ENCODE data around the gene PUS10. TPM values are rescaled to one million over a fixed set of nuclear protein-coding genes. Genes with fewer than 3 reads are reported as not detected.
A peak's percentile ranks its signal among the peaks of the same experiment; 100 is the strongest.

The PUS10 gene, protein sequence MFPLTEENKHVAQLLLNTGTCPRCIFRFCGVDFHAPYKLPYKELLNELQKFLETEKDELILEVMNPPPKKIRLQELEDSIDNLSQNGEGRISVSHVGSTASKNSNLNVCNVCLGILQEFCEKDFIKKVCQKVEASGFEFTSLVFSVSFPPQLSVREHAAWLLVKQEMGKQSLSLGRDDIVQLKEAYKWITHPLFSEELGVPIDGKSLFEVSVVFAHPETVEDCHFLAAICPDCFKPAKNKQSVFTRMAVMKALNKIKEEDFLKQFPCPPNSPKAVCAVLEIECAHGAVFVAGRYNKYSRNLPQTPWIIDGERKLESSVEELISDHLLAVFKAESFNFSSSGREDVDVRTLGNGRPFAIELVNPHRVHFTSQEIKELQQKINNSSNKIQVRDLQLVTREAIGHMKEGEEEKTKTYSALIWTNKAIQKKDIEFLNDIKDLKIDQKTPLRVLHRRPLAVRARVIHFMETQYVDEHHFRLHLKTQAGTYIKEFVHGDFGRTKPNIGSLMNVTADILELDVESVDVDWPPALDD
- total RNA-seq (2012; rRNA removed) (5.7 and 7.5 TPM in 2 replicates), polyA plus RNA-seq (2012; rRNA removed) (3.4 and 4.4 TPM in 2 replicates), Bru-seq, nascent RNA (percentile 53 among the genes with signal in this experiment), BruChase-seq, experiment 1, labeled RNA remaining after a 6-hour chase (percentile 67 among the genes with signal in this experiment), BruChase-seq, experiment 2, labeled RNA remaining after a 2-hour chase (percentile 68 among the genes with signal in this experiment)
- 0.89 and 2.1 TPM in 2 replicates for polyA plus RNA-seq (2012; cell fraction: cytosol; rRNA removed)
- polyA plus RNA-seq (2012; cell fraction: nucleus; rRNA removed; ENCODE audit: low replicate concordance) = 0.92 and 5.5 TPM in 2 replicates
- long read RNA-seq, partial matches to known transcripts = 0 of 5 reads
- long read RNA-seq, other reads (novel, unspliced or antisense) = 4 of 5 reads

GRCh38 chr2:61017556-61018317 is at the start of gene PUS10, which contains the start of gene PEX13:
Gene PUS10, minus strand, starts transcription at chr2:61018255. Its CDS starts 6,365 bp downstream, at chr2:61011890.
Gene PEX13, plus strand, starts transcription at chr2:61017720. Its CDS starts 40 bp downstream, at chr2:61017760.
- Histone ChIP-seq H3K4me3 (ENCODE audit: insufficient read depth, low read depth, low read length) (peak within 1 kb of the TSS; percentile 66), H3K36me3 (ENCODE audit: control insufficient read depth, insufficient read depth, low read length) (peaks cover 4% of the 10 kb centered on the region; the same call in 1 of the 2 replicates), H3K56ac (ENCODE audit: extremely low read depth, insufficient read depth, low read length) (peak within 1 kb of the TSS; percentile 92), H3K23ac (ENCODE audit: low read depth, low read length) (peak within 1 kb of the TSS; percentile 89), H4K20me1 (ENCODE audit: insufficient read depth, low read length) (peaks cover 9% of the 10 kb centered on the region), H2AFZ (replicated peaks; ENCODE audit: low read length, poor library complexity) (peak within 1 kb of the TSS; percentile 95), H2AK5ac (ENCODE audit: low read depth, low read length) (peak within 1 kb of the TSS; percentile 37), H3K9me1 (ENCODE audit: insufficient read depth, low read length) (no peaks in the 10 kb centered on the region; the same call in 1 of the 2 replicates), H3K9me3 (ENCODE audit: control insufficient read depth, insufficient read depth, low read length) (no peaks in the 10 kb centered on the region), H2BK20ac (ENCODE audit: low read depth, low read length) (peak within 1 kb of the TSS; percentile 45; the same call in 1 of the 2 replicates), H3K9ac (ENCODE audit: low read depth, low read length) (peak within 1 kb of the TSS; percentile 76), H3K18ac (ENCODE audit: low read depth, low read length) (peak within 1 kb of the TSS; percentile 83), H2BK15ac (ENCODE audit: low read depth, low read length) (peak within 1 kb of the TSS; percentile 90; the same call in 2 of the 3 replicates), H4K91ac (ENCODE audit: insufficient read depth, low read depth, low read length) (peak within 1 kb of the TSS; percentile 97), H4K8ac (ENCODE audit: low read depth in 2 of 2, low read length in 2 of 2) (peak within 1 kb of the TSS; percentile 88 to 97), H2BK5ac (ENCODE audit: low read depth, low read length, poor library complexity, severe bottlenecking) (peak within 1 kb of the TSS; percentile 92), H3K4me2 (ENCODE audit: low read depth, low read length) (peak within 1 kb of the TSS; percentile 83), H3K27ac (ENCODE audit: insufficient read depth, low read length) (peak within 1 kb of the TSS; percentile 83), H2BK120ac (ENCODE audit: low read depth, low read length) (peak within 1 kb of the TSS; percentile 79), H3K4me1 (ENCODE audit: control insufficient read depth, insufficient read depth, low read length) (no peaks in the 10 kb centered on the region; the same call in 1 of the 2 replicates), H4K5ac (ENCODE audit: low read depth, low read length) (peak within 1 kb of the TSS; percentile 72), H3K27me3 (ENCODE audit: control insufficient read depth, insufficient read depth, low read length) (no peaks in the 10 kb centered on the region), H3K14ac (replicated peaks; ENCODE audit: low read depth, low read length) (peak within 1 kb of the TSS; percentile 87), H2AK9ac (replicated peaks; ENCODE audit: low read depth, low read length, poor library complexity) (peak within 1 kb of the TSS; percentile 71), H3K4ac (ENCODE audit: low read depth, low read length) (peak within 1 kb of the TSS; percentile 81), H3K79me1 (ENCODE audit: low read depth in 1 of 2, low read length in 2 of 2) (peaks cover 14 to 31% of the 10 kb centered on the region in 2 experiments)
- ChIA-PET CTCF (interaction anchor here (0.6 kb wide), 1 partner anchor 309 kb away, joined by 4 read pairs; no protein-coding TSS in a partner anchor), POLR2A (ENCODE audit: unreplicated experiment) (interaction anchor here (0.5 kb wide), 1 partner anchor 865 kb away, joined by 4 read pairs; no protein-coding TSS in a partner anchor)
- TF ChIP-seq POLR2A (IDR thresholded peaks at IDR 0.05; ENCODE audit: low read depth, low read length) (peak; percentile 59; the same call in 1 of the 2 replicates), CEBPB (IDR thresholded peaks at IDR 0.05; ENCODE audit: low read depth, low read length) (peak; percentile 90), MAFK (IDR thresholded peaks at IDR 0.05; ENCODE audit: low read depth, low read length) (0 out of 2 replicates have a peak, but pooled peaks have one; percentile 16), MAZ (IDR thresholded peaks at IDR 0.05; ENCODE audit: borderline replicate concordance, low read depth, low read length) (0 out of 2 replicates have a peak, but pooled peaks have one; percentile 6), NFE2L2 (IDR thresholded peaks at IDR 0.05; ENCODE audit: low read depth, low read length) (no peak)
- in situ Hi-C loops (cut with MboI; ENCODE audit: low sequenced_read_pairs) (no loop called here), dilution Hi-C loops (cut with HindIII; ENCODE audit: low sequenced_read_pairs, unreplicated experiment) (no loop called here), intact Hi-C loops (cut with micrococcal nuclease) (loop anchor here (2.0 kb wide), 1 partner anchor 135 kb away; no protein-coding TSS in a partner anchor)
- BruUV-seq (replicated peaks) = no TSS peak
- peak; percentile 69 for DNase-seq
- ATAC-seq (ENCODE audit: low read depth) = peak; percentile 97
- 5% methylated on average over 4 of the region's 39 CpGs; no CpG with 5 or more reads in 1 of the 2 experiments for WGBS, 2 experiments (ENCODE audit: extremely low coverage in 2 of 2, insufficient read length in 1 of 2)
